GM12878 (cell line): ENCODE measurements around the gene SRM.

Source experiments
- CEBPB ChIP-seq, 2 experiments: fragments of 150-350 bp in 1 of 2; IDR thresholded peaks; 2 replicates each; pipeline ENCODE4 v1.6.1; 2012 to 2014; ENCODE audit warnings: low read depth in 2 of 2, low read length in 2 of 2, borderline replicate concordance in 1 of 2, inconsistent platforms in 1 of 2
- ETV6 ChIP-seq, 2 experiments: fragments of 450-650 bp in 1 of 2; IDR thresholded peaks in 1 of 2; conservative IDR thresholded peaks in 1 of 2; 2 replicates each; pipeline ENCODE4 v1.6.1; 2014; ENCODE audit warnings: antibody characterized with exemption in 1 of 2, borderline replicate concordance in 1 of 2, low read depth in 1 of 2, mild to moderate bottlenecking in 1 of 2, moderate library complexity in 1 of 2
- NRF1 ChIP-seq: conservative IDR thresholded peaks from 2 replicates; pipeline ENCODE4 v1.6.1; 2011; ENCODE audit warnings: mild to moderate bottlenecking, low read depth, low read length, improper control_type of control experiment
- PAX5 ChIP-seq: IDR thresholded peaks from 2 replicates; pipeline ENCODE4 v1.6.1; 2011; ENCODE audit warnings: low read depth, low read length, borderline replicate concordance

DNA sequence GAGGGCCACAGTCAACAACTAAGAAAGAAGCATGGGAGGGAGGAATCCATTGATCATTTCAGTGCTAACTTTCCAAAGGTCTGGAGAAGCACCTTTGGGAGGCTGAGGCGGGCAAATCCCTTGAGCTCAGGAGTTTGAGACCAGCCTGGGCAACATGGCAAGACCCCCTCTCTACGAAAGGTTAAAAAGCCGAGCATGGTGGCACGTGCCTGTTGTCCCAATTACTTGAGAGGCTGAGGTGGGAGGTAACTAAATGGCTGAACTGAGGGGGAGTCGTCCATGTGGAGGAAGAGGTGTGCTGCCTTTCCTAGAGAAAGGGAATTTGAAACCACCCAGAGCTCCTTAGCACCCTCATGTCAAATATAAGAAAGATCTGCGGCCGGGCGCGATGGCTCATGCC lies 29.0 kb downstream of the SRM start:
- TF ChIP-seq ETV6 (conservative IDR thresholded peaks at IDR 0.05 in 1 of 2, IDR thresholded peaks at IDR 0.05 in 1 of 2; ENCODE audit: borderline replicate concordance in 1 of 2, low read depth in 1 of 2) (no peak), CEBPB (IDR thresholded peaks at IDR 0.05; ENCODE audit: borderline replicate concordance in 1 of 2, low read depth in 2 of 2, low read length in 2 of 2) (no peak), NRF1 (no peak), PAX5 (no peak)
